Tibial nerve (tissue), 4 donors: ENCODE data around the gene TRAF3.

Source experiments
- CTCF ChIP-seq, 5 experiments: fragments of 200-600 bp in 3 of 5; fragments of 450-650 bp in 2 of 5; sonication (generic) in 3 of 5; IDR thresholded peaks; one replicate each; pipeline ENCODE4 v1.5.1; 2016 to 2019; ENCODE audit warnings: antibody characterized with exemption in 5 of 5, mild to moderate bottlenecking in 3 of 5, moderate library complexity in 2 of 5
- EP300 ChIP-seq, 2 donors: sonication (generic); formaldehyde crosslinking; IDR thresholded peaks; one replicate each; pipeline ENCODE4 v1.6.1; 2017; ENCODE audit warnings: antibody characterized with exemption in 2 of 2, mild to moderate bottlenecking in 1 of 2
- POLR2A ChIP-seq, 2 donors: fragments of 450-650 bp; IDR thresholded peaks; one replicate each; pipeline ENCODE4 v1.6.1; 2017; ENCODE audit warnings: antibody characterized with exemption in 2 of 2, mild to moderate bottlenecking in 2 of 2, moderate library complexity in 2 of 2

GRCh38 chr14:102875652-102876051 lies 98.4 kb downstream of the TRAF3 start:
- TF ChIP-seq CTCF (IDR thresholded peaks at IDR 0.05) = no peak
- TF ChIP-seq EP300 (IDR thresholded peaks at IDR 0.05) = no peak
- TF ChIP-seq POLR2A (IDR thresholded peaks at IDR 0.05) = no peak
